OCI-LY1 (cell line): Measurements from ENCODE around the gene GPR3.

Experiments
- CTCF ChIP-seq: fragments of 200-600 bp; sonication (generic), shearing (Covaris generic); IDR thresholded peaks from 2 replicates; pipeline ENCODE4 v1.5.1; 2017; ENCODE audit warnings: mild to moderate bottlenecking, antibody characterized with exemption, low read length, moderate library complexity, mixed read lengths
- EZH2 ChIP-seq: fragments of 200-600 bp; sonication (generic), shearing (Covaris generic); IDR thresholded peaks from 2 replicates; pipeline ENCODE4 v1.8.0; 2017; ENCODE audit warnings: borderline replicate concordance, mixed run types, mild to moderate bottlenecking, antibody characterized with exemption, low read length, moderate library complexity, mixed read lengths

- no peak for TF ChIP-seq CTCF
- no peak for TF ChIP-seq EZH2
These were observed 34.1 kb upstream of the GPR3 start for GRCh38 chr1:27358038-27358927.
